Fibroblast of peridontal ligament (primary cell): Measurements from ENCODE around the gene ZDHHC8.

Experiments
- DNase-seq: peaks from one replicate; pipeline ENCODE4 v3.0.0-alpha.2; 2010; ENCODE audit errors: extremely low read depth

The ZDHHC8 gene

GRCh38 chr22:20130319-20130718 is 1.3 kb upstream of the ZDHHC8 start:
- no peak for DNase-seq

- DNase-seq = peak; percentile 53
These were observed 640 bp upstream of the ZDHHC8 start for GRCh38 chr22:20130731-20131596.

- DNase-seq = no peak
These were observed 468 bp downstream of the ZDHHC8 start for GRCh38 chr22:20131859-20132685.

- DNase-seq = no peak
These were observed 1.2 kb downstream of the ZDHHC8 start for GRCh38 chr22:20132686-20133246.

GRCh38 chr22:20133930-20134549 is 2.4 kb downstream of the ZDHHC8 start:
- no peak for DNase-seq

- no peak for DNase-seq
These were observed 3.7 kb downstream of the ZDHHC8 start for GRCh38 chr22:20135265-20135664.

GRCh38 chr22:20135806-20136602 is 4.4 kb downstream of the ZDHHC8 start:
- no peak for DNase-seq

GRCh38 chr22:20136603-20136873 is 4.9 kb downstream of the ZDHHC8 start:
- no peak for DNase-seq

- DNase-seq = no peak
These were observed 5.5 kb downstream of the ZDHHC8 start for GRCh38 chr22:20137113-20137512.

- DNase-seq = no peak
These were observed 6.2 kb downstream of the ZDHHC8 start for GRCh38 chr22:20137671-20138416.

GRCh38 chr22:20138417-20138738 is 6.8 kb downstream of the ZDHHC8 start:
- DNase-seq = no peak

GRCh38 chr22:20138868-20139267 is 7.3 kb downstream of the ZDHHC8 start:
- no peak for DNase-seq

GRCh38 chr22:20139391-20140106 is 7.9 kb downstream of the ZDHHC8 start:
- DNase-seq = no peak

GRCh38 chr22:20140107-20140445 is 8.5 kb downstream of the ZDHHC8 start:
- no peak for DNase-seq

- no peak for DNase-seq
These were observed 8.9 kb downstream of the ZDHHC8 start for GRCh38 chr22:20140521-20140964.

- DNase-seq = peak; percentile 56
These were observed 9.8 kb downstream of the ZDHHC8 start for GRCh38 chr22:20141186-20142077.

GRCh38 chr22:20142711-20143621 is 11.4 kb downstream of the ZDHHC8 start:
- no peak for DNase-seq
